Epithelial cell of esophagus (primary cell): Measurements from ENCODE around the gene NEUROD2.

Experiments
- DNase-seq: peaks from one replicate; pipeline ENCODE4 v3.0.0; 2010; ENCODE audit warnings: low read depth
- H3K4me3 ChIP-seq: 2 replicates; pipeline ENCODE4 v1.5.1; 2011; ENCODE audit warnings: mild to moderate bottlenecking, low read length, control low read depth
- TF ChIP-seq, protein P1 (sequence below): IDR thresholded peaks from 2 replicates; pipeline ENCODE4 v1.5.1; 2011; ENCODE audit warnings: low read depth, mild to moderate bottlenecking, low read length, control low read depth, inconsistent platforms; ENCODE audit not compliant: insufficient read depth; ENCODE audit errors: missing control alignments

Gene NEUROD2

DNA sequence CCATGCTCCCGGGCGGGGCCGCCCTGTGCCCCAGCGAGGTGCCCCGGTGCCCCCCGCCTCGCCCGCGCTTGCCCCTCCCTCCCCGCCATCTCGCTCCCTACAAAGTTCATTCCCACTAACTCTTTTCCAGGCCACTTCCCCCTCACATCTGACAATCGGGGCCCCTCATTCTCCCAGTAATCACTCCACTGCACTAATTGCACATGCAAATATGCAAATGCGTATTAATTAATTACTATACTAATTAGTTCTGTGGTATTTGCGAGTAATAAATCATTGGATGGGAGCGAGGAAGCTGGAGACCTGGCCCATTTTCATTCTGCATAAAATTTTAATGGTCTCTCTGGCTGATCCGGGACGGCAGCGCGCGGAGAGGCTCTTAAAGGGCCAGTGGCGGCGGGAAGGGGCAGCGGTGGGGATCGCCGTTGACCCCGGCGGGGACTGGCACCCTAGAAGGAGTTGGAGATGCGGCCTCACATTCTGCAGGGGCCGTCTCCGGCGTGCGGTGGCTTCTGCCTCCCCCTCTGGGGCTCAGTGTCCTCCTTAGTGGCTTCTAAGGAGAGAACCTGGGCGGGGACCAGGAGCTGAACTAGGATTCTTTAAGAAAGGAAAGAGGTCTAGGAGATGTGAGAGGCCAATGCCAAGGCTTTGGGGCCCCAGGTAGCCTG, 10.7 kb upstream of the NEUROD2 start:
- no peak for DNase-seq
- TF ChIP-seq, protein P1, sequence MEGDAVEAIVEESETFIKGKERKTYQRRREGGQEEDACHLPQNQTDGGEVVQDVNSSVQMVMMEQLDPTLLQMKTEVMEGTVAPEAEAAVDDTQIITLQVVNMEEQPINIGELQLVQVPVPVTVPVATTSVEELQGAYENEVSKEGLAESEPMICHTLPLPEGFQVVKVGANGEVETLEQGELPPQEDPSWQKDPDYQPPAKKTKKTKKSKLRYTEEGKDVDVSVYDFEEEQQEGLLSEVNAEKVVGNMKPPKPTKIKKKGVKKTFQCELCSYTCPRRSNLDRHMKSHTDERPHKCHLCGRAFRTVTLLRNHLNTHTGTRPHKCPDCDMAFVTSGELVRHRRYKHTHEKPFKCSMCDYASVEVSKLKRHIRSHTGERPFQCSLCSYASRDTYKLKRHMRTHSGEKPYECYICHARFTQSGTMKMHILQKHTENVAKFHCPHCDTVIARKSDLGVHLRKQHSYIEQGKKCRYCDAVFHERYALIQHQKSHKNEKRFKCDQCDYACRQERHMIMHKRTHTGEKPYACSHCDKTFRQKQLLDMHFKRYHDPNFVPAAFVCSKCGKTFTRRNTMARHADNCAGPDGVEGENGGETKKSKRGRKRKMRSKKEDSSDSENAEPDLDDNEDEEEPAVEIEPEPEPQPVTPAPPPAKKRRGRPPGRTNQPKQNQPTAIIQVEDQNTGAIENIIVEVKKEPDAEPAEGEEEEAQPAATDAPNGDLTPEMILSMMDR = no peak
- peak overlapping the region; percentile 48 for H3K4me3 ChIP-seq

DNA sequence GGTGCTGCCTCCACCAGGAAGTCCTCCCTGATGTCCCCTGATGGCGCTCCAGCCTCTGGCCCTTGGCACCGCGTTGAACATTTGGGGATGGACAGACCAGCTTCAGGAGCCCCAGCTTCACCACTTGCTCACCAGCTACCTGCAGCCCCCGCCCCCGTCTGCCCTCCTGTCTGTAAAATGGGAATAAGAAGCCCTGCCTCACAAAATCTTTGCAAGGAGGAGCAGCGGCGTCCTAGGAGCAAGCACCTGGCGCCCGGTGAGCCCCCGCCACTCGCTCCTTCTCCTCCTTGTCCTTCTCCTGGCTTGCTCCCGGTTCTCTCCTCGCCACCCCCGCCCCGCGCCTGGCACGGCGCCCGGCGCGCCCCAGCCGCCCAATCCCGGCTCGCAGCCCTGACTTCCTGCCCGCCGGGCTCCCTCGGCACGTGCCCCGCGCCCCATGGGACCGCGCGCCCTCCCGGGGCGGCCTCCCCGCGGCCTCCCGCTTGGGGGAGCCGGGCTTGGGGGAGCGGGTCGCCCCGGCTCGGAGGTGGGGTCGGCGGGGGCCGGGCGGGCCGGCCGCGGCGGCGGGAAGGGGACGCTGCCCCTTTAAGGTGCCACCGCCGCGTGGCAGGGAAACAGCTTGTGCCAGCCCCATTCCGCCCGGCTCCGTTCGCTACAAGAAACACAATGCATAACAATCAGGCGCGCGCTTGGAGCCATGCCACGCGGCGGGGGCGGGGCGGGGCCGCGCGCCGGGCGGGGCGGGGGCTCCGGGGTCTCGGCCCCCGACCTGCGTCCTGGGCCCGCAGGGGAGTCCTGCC, 9.9 kb upstream of the NEUROD2 start:
- TF ChIP-seq, protein P1 = no peak
- DNase-seq = peak; percentile 74
- peak overlapping the region; percentile 48 for H3K4me3 ChIP-seq

DNA sequence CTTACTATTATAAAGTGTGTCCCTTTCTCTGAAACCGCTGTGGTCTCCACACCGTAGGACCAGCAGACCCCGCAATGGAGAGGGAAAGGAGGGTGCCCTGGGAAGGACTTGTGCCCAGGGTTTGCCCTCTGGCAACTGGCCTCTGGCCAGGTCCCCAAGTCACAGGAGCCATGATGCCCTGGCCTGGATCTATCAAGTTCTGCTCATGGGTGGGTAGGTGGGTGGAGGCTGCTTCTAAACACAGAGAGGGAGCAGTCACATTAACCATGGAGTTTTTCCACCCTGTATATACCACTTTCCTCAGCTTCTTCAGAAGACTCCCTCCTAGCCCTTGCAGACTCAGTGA, 9.4 kb upstream of the NEUROD2 start:
- TF ChIP-seq, protein P1 = no peak
- H3K4me3 ChIP-seq = no peak overlapping the region
- DNase-seq = no peak

DNA sequence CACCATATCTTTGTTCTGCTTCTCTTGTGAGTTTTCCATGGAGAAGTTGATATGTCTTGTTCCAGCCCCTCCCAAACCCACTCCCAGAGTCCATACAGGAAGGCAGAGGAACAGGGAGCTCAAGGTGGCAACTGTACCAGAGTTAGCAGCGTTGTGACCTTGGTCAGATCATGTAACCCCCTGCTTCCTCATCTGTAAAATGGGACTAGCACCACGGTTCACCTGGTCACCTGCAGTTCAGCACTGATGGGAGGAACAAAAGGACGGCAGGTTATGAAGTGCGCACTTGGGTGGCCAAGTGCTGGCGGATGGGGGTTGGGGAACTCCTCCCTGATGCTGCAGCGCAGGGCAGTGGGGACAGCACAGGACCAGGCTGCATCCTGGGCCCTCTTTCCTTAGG, 7.7 kb upstream of the NEUROD2 start:
- DNase-seq = no peak
- no peak overlapping the region for H3K4me3 ChIP-seq
- TF ChIP-seq, protein P1 = no peak

DNA sequence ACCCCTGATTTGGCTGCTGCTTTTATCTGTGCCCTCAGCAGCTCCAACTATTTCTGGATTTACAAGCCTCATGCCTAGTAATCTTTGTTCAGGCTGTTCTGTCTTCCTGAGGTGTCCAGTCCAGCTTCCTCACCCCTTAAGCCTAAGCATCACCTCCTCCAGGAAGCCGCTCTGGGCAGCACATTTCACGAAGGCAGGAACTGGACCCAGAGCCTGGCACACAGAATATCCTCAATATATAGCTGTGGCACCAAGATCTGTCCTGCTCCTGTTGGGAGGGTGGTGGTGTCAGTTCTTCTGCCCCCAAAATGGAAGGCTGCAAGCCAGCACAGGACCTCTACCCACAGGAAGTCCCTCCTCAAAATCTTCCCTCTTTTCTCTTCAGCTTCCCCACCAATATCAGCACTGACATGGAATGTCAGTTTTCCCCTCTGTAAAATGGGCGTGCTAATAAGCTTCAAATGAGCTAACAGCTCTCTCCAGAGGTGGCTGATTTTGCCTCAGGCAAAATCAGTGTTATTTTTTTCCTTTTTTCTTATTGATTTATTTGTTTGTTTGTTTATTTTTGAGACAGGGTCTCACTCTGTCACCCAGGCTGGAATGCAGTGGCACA, 6.9 kb upstream of the NEUROD2 start:
- no peak overlapping the region for H3K4me3 ChIP-seq
- DNase-seq = no peak
- TF ChIP-seq, protein P1 = no peak

DNA sequence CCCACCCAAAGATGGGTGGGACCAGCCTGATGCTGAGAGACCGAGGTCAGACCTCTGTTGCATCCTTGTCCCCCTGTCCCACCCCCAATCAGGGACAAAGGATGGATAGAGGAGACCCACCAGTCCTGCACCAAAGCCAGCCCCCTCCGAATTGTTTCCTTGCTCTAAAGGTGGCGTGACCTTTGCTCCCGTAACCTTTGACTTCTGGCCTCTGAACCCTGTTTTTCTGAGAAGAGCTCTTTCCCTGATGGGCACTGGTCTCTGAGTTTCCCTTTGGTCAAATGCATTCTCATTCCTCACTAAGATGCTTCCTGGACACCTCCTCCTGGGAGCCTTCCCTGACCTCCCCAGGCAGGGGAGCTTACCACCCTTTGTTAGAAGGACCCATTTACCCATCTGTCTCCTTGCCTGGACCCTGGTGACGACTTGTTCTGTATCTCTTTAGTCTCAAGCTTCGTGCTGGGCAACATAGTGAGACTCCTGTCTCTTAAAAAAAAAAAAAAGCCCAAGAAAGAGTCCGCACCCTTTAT, 5.3 kb upstream of the NEUROD2 start:
- H3K4me3 ChIP-seq = no peak overlapping the region
- DNase-seq = no peak
- TF ChIP-seq, protein P1 = no peak
